Large intestine (tissue), 3 donors: ENCODE measurements around the gene VIPR2. TPM values are rescaled to one million over a fixed set of nuclear protein-coding genes. Genes with fewer than 3 reads are reported as not detected.
A peak's percentile ranks its signal among the peaks of the same experiment; 100 is the strongest.

Source experiments
- DNase-seq, 2 donors: peaks; one replicate each; pipeline versions ENCODE4 v3.0.0 to v3.0.0-alpha.2; 2013
- H3K27ac ChIP-seq: one replicate; pipeline ENCODE4 v1.5.1; 2013; ENCODE audit warnings: low read length
- H3K27me3 ChIP-seq: 2 replicates; pipeline ENCODE4 v1.6.1; 2013; ENCODE audit warnings: low read length; ENCODE audit not compliant: control insufficient read depth, insufficient read depth
- H3K36me3 ChIP-seq: 2 replicates; pipeline ENCODE4 v1.6.1; 2013; ENCODE audit warnings: low read length; ENCODE audit not compliant: control insufficient read depth, insufficient read depth
- H3K4me1 ChIP-seq: one replicate; pipeline ENCODE4 v1.6.1; 2013; ENCODE audit warnings: low read length; ENCODE audit not compliant: control insufficient read depth, insufficient read depth
- H3K4me3 ChIP-seq: one replicate; pipeline ENCODE4 v1.5.1; 2013; ENCODE audit warnings: low read length
- H3K9me3 ChIP-seq: one replicate; pipeline ENCODE4 v1.6.1; 2013; ENCODE audit warnings: mild to moderate bottlenecking, low read depth, low read length, moderate library complexity; ENCODE audit not compliant: control insufficient read depth
- WGBS: methylation state at CpG from one replicate; pipeline ENCODE4 v1.1.5; 2013; ENCODE audit warnings: low lambda C conversion rate; ENCODE audit not compliant: insufficient coverage; 5-methylcytosine and 5-hydroxymethylcytosine counted together
- polyA plus RNA-seq: library from polyadenylated mRNA; unstranded; fragments of 120-200 nt; gene quantifications from one replicate; pipeline ENCODE4 v1.2.1, GENCODE V29; 2013

Gene VIPR2
- polyA plus RNA-seq, 1 donor = 1.4 TPM

- peaks cover 3% of the 10 kb centered on the region for H3K4me1 ChIP-seq
- DNase-seq = no peak
- no peaks in the 10 kb centered on the region for H3K36me3 ChIP-seq
- peaks cover 3% of the 10 kb centered on the region for H3K9me3 ChIP-seq
- H3K4me3 ChIP-seq = no peak overlapping the region
- H3K27ac ChIP-seq = no peak overlapping the region
- H3K27me3 ChIP-seq = peaks cover 42% of the 10 kb centered on the region
- no CpG with 5 or more reads among the region's 4 CpGs for WGBS
Observed at GRCh38 chr7:159147687-159148086, 3.0 kb upstream of the VIPR2 start.

- no peak overlapping the region for H3K27ac ChIP-seq
- H3K4me1 ChIP-seq = peaks cover 3% of the 10 kb centered on the region
- H3K36me3 ChIP-seq = no peaks in the 10 kb centered on the region
- H3K9me3 ChIP-seq = peaks cover 3% of the 10 kb centered on the region
- peaks cover 43% of the 10 kb centered on the region for H3K27me3 ChIP-seq
- H3K4me3 ChIP-seq = no peak overlapping the region
- no CpG with 5 or more reads among the region's 13 CpGs for WGBS
- no peak for DNase-seq
Observed at GRCh38 chr7:159147246-159147645, 2.6 kb upstream of the VIPR2 start.

GRCh38 chr7:159146084-159146858 lies 1.6 kb upstream of the VIPR2 start:
- no peak for DNase-seq
- Histone ChIP-seq H3K4me3 (no peak overlapping the region), H3K36me3 (no peaks in the 10 kb centered on the region), H3K27ac (no peak overlapping the region), H3K27me3 (peaks cover 43% of the 10 kb centered on the region), H3K9me3 (peaks cover 3% of the 10 kb centered on the region), H3K4me1 (peaks cover 7% of the 10 kb centered on the region)
- 95% methylated on average over 8 of the region's 8 CpGs for WGBS

GRCh38 chr7:159145490-159145855 lies 806 bp upstream of the VIPR2 start:
- Histone ChIP-seq H3K9me3 (peaks cover 3% of the 10 kb centered on the region), H3K36me3 (no peaks in the 10 kb centered on the region), H3K4me3 (peak overlapping the region; percentile 33), H3K27ac (no peak overlapping the region), H3K27me3 (peaks cover 43% of the 10 kb centered on the region), H3K4me1 (peaks cover 10% of the 10 kb centered on the region)
- 43% methylated on average over 1 of the region's 30 CpGs for WGBS
- DNase-seq = no peak

- H3K36me3 ChIP-seq = no peaks in the 10 kb centered on the region
- H3K9me3 ChIP-seq = peaks cover 5% of the 10 kb centered on the region
- peak overlapping the region; percentile 37 for H3K4me3 ChIP-seq
- 0% methylated on average over 2 of the region's 97 CpGs for WGBS
- H3K4me1 ChIP-seq = peaks cover 10% of the 10 kb centered on the region
- no peak overlapping the region for H3K27ac ChIP-seq
- peak in 1 of 2 donors; percentile 41 for DNase-seq
- H3K27me3 ChIP-seq = peaks cover 43% of the 10 kb centered on the region
Observed at GRCh38 chr7:159143780-159144757, 598 bp downstream of the VIPR2 start.

- Histone ChIP-seq H3K9me3 (peaks cover 5% of the 10 kb centered on the region), H3K27ac (no peak overlapping the region), H3K4me3 (no peak overlapping the region), H3K36me3 (no peaks in the 10 kb centered on the region), H3K27me3 (peaks cover 39% of the 10 kb centered on the region), H3K4me1 (peaks cover 10% of the 10 kb centered on the region)
- WGBS = 18% methylated on average over 2 of the region's 10 CpGs
- no peak for DNase-seq
Observed at GRCh38 chr7:159142730-159143129, 1.9 kb downstream of the VIPR2 start.

- peaks cover 5% of the 10 kb centered on the region for H3K9me3 ChIP-seq
- no peak overlapping the region for H3K4me3 ChIP-seq
- peaks cover 34% of the 10 kb centered on the region for H3K27me3 ChIP-seq
- no peak overlapping the region for H3K27ac ChIP-seq
- no peak for DNase-seq
- peaks cover 10% of the 10 kb centered on the region for H3K4me1 ChIP-seq
- WGBS = 83% methylated on average over 2 of the region's 5 CpGs
- H3K36me3 ChIP-seq = no peaks in the 10 kb centered on the region
Observed at GRCh38 chr7:159142199-159142598, 2.5 kb downstream of the VIPR2 start.

GRCh38 chr7:159141660-159142059 lies 3.0 kb downstream of the VIPR2 start:
- peaks cover 33% of the 10 kb centered on the region for H3K27me3 ChIP-seq
- H3K36me3 ChIP-seq = no peaks in the 10 kb centered on the region
- peaks cover 10% of the 10 kb centered on the region for H3K4me1 ChIP-seq
- H3K4me3 ChIP-seq = no peak overlapping the region
- peak; percentile 64 to 78 for DNase-seq
- no peak overlapping the region for H3K27ac ChIP-seq
- no CpG with 5 or more reads among the region's 6 CpGs for WGBS
- peaks cover 5% of the 10 kb centered on the region for H3K9me3 ChIP-seq

GRCh38 chr7:159141167-159141566 lies 3.5 kb downstream of the VIPR2 start:
- no peak overlapping the region for H3K4me3 ChIP-seq
- peaks cover 31% of the 10 kb centered on the region for H3K27me3 ChIP-seq
- no peaks in the 10 kb centered on the region for H3K36me3 ChIP-seq
- DNase-seq = no peak
- H3K4me1 ChIP-seq = peaks cover 10% of the 10 kb centered on the region
- H3K27ac ChIP-seq = no peak overlapping the region
- H3K9me3 ChIP-seq = peaks cover 5% of the 10 kb centered on the region
- no CpG with 5 or more reads among the region's 14 CpGs for WGBS

GRCh38 chr7:159140170-159140910 lies 4.3 kb downstream of the VIPR2 start:
- Histone ChIP-seq H3K4me3 (no peak overlapping the region), H3K4me1 (peaks cover 10% of the 10 kb centered on the region), H3K27ac (no peak overlapping the region), H3K36me3 (no peaks in the 10 kb centered on the region), H3K9me3 (peaks cover 5% of the 10 kb centered on the region), H3K27me3 (peaks cover 24% of the 10 kb centered on the region)
- WGBS = 96% methylated on average over 4 of the region's 23 CpGs
- DNase-seq = no peak
